WTC11 (cell line): ENCODE results near the gene PGAP3. TPM values are rescaled to one million over a fixed set of nuclear protein-coding genes. Genes with fewer than 3 reads are reported as not detected.

Experiments used
- ATAC-seq: fragments of 200-7000 bp; cut with Tn5 transposase; 2 replicates; pipeline ENCODE4 v1.10.0; 2021; ENCODE audit warnings: mild to moderate bottlenecking, moderate library complexity
- CTCF ChIA-PET: fragments of 300-600 bp; sonication (Branson Sonifier 250); formaldehyde crosslinking; loops from one replicate; lab custom pipeline; 2021; ENCODE audit warnings: antibody characterized with exemption; lab: Charles Lee
- POLR2A ChIA-PET: fragments of 350-600 bp; sonication (Branson Sonifier 250); formaldehyde crosslinking; loops from one replicate; lab custom pipeline; 2021; ENCODE audit warnings: antibody characterized with exemption; lab: Charles Lee
- DNase-seq: peaks from one replicate; pipeline ENCODE4 v3.0.0; 2021; ENCODE audit warnings: low spot score
- H3K27ac Mint-ChIP-seq: 2 replicates; pipeline ENCODE4 v1.8.0; 2021; ENCODE audit warnings: mixed read lengths
- H3K27me3 Mint-ChIP-seq: 2 replicates; pipeline ENCODE4 v1.8.0; 2021; ENCODE audit warnings: low read depth, mild to moderate bottlenecking, moderate library complexity, mixed read lengths
- H3K36me3 Mint-ChIP-seq: 2 replicates; pipeline ENCODE4 v1.8.0; 2021; ENCODE audit warnings: mixed read lengths
- H3K4me1 Mint-ChIP-seq: 2 replicates; pipeline ENCODE4 v1.8.0; 2022; ENCODE audit warnings: mixed read lengths
- H3K4me3 Mint-ChIP-seq: 2 replicates; pipeline ENCODE4 v1.8.0; 2021; ENCODE audit warnings: mild to moderate bottlenecking, moderate library complexity, mixed read lengths
- H3K9me3 Mint-ChIP-seq: 2 replicates; pipeline ENCODE4 v1.8.0; 2021; ENCODE audit warnings: mixed read lengths
- AFF4 ChIP-seq: sonication (generic); formaldehyde crosslinking; IDR thresholded peaks from 2 replicates; pipeline ENCODE4 v1.8.1; 2023; ENCODE audit warnings: mild to moderate bottlenecking, missing genetic modification reagents, borderline replicate concordance
- ATF2 ChIP-seq: sonication (generic); formaldehyde crosslinking; IDR thresholded peaks from 2 replicates; pipeline ENCODE4 v1.8.1; 2022; ENCODE audit warnings: low read depth, missing genetic modification reagents, borderline replicate concordance
- E2F1 ChIP-seq: sonication (generic); formaldehyde crosslinking; IDR thresholded peaks from 2 replicates; pipeline ENCODE4 v1.8.0; 2022; ENCODE audit warnings: mild to moderate bottlenecking, missing genetic modification reagents
- E2F4 ChIP-seq: sonication (generic); formaldehyde crosslinking; IDR thresholded peaks from 2 replicates; pipeline ENCODE4 v1.8.1; 2022; ENCODE audit warnings: low read depth, mild to moderate bottlenecking, moderate library complexity, missing genetic modification reagents, borderline replicate concordance
- E2F5 ChIP-seq: sonication (generic); formaldehyde crosslinking; IDR thresholded peaks from 2 replicates; pipeline ENCODE4 v1.8.1; 2022; ENCODE audit warnings: mild to moderate bottlenecking, moderate library complexity, missing genetic modification reagents
- ESRRA ChIP-seq: sonication (generic); formaldehyde crosslinking; IDR thresholded peaks from 2 replicates; pipeline ENCODE4 v1.8.1; 2022; ENCODE audit warnings: mild to moderate bottlenecking, missing genetic modification reagents, borderline replicate concordance
- FOXJ3 ChIP-seq: sonication (generic); formaldehyde crosslinking; IDR thresholded peaks from 2 replicates; pipeline ENCODE4 v1.9.0; 2021; ENCODE audit warnings: missing genetic modification reagents, mild to moderate bottlenecking, borderline replicate concordance
- FOXP1 ChIP-seq: sonication (generic); formaldehyde crosslinking; IDR thresholded peaks from 2 replicates; pipeline ENCODE4 v1.8.0; 2022; ENCODE audit warnings: missing genetic modification reagents, mild to moderate bottlenecking, moderate library complexity, borderline replicate concordance
- GABPB1 ChIP-seq: sonication (generic); formaldehyde crosslinking; IDR thresholded peaks from 2 replicates; pipeline ENCODE4 v1.8.1; 2023; ENCODE audit warnings: mild to moderate bottlenecking, missing genetic modification reagents
- KAT7 ChIP-seq: sonication (generic); formaldehyde crosslinking; IDR thresholded peaks from 2 replicates; pipeline ENCODE4 v1.8.1; 2023; ENCODE audit warnings: missing genetic modification reagents, mild to moderate bottlenecking, borderline replicate concordance
- MYBL2 ChIP-seq: sonication (generic); formaldehyde crosslinking; IDR thresholded peaks from 2 replicates; pipeline ENCODE4 v1.8.1; 2023; ENCODE audit warnings: mild to moderate bottlenecking, moderate library complexity, missing genetic modification reagents
- NFYB ChIP-seq: sonication (generic); formaldehyde crosslinking; conservative IDR thresholded peaks from 2 replicates; pipeline ENCODE4 v1.8.0; 2022; ENCODE audit warnings: low read depth, missing genetic modification reagents
- NR1H2 ChIP-seq: sonication (generic); formaldehyde crosslinking; IDR thresholded peaks from 2 replicates; pipeline ENCODE4 v1.9.0; 2021; ENCODE audit warnings: mild to moderate bottlenecking, moderate library complexity, missing genetic modification reagents
- PREB ChIP-seq: sonication (generic); formaldehyde crosslinking; IDR thresholded peaks from 2 replicates; pipeline ENCODE4 v1.8.1; 2022; ENCODE audit warnings: mild to moderate bottlenecking, missing genetic modification reagents, moderate library complexity, borderline replicate concordance
- SOX15 ChIP-seq: fragments of 250-450 bp; sonication (Bioruptor Pico); IDR thresholded peaks from 2 replicates; pipeline ENCODE4 v1.9.0; 2021; ENCODE audit warnings: mild to moderate bottlenecking
- STAT6 ChIP-seq: sonication (generic); formaldehyde crosslinking; conservative IDR thresholded peaks from 2 replicates; pipeline ENCODE4 v1.8.1; 2023; ENCODE audit warnings: mild to moderate bottlenecking, low read depth, missing genetic modification reagents, moderate library complexity
- TEAD4 ChIP-seq: sonication (generic); formaldehyde crosslinking; IDR thresholded peaks from 2 replicates; pipeline ENCODE4 v1.8.0; 2022; ENCODE audit warnings: mild to moderate bottlenecking, missing genetic modification reagents
- ZNF121 ChIP-seq: sonication (generic); formaldehyde crosslinking; IDR thresholded peaks from 2 replicates; pipeline ENCODE4 v1.8.0; 2023; ENCODE audit warnings: missing genetic modification reagents
- ZNF138 ChIP-seq: sonication (generic); formaldehyde crosslinking; conservative IDR thresholded peaks from 2 replicates; pipeline ENCODE4 v1.8.1; 2022; ENCODE audit warnings: mild to moderate bottlenecking, moderate library complexity, missing genetic modification reagents
- total RNA-seq: library from RNA; stranded (reverse); gene quantifications from 3 replicates; pipeline ENCODE4 v1.2.3, GENCODE V29; 2021

The PGAP3 gene
- total RNA-seq, 1 experiment from 2014 or later, result 24.9 TPM

- peaks cover 82% of the 10 kb centered on the region for H3K4me1 Mint-ChIP-seq
- no peak overlapping the region for H3K27ac Mint-ChIP-seq
- POLR2A ChIA-PET, result interaction anchor here (1.0 kb wide), 1 partner anchor 16 kb away, joined by 3 read pairs; no protein-coding TSS in a partner anchor
- no peak for ATAC-seq
- H3K36me3 Mint-ChIP-seq, result no peaks in the 10 kb centered on the region
- peaks cover 37% of the 10 kb centered on the region for H3K27me3 Mint-ChIP-seq
- no peak overlapping the region for H3K4me3 Mint-ChIP-seq
- no peak for DNase-seq
- no peaks in the 10 kb centered on the region for H3K9me3 Mint-ChIP-seq
- TF ChIP-seq AFF4 (CRISPR knock-in tag) (no peak), ZNF121 (CRISPR knock-in tag) (no peak), ATF2 (no peak), E2F1 (CRISPR knock-in tag) (no peak), E2F5 (CRISPR knock-in tag) (no peak), FOXJ3 (no peak), E2F4 (no peak), PREB (no peak), FOXP1 (CRISPR knock-in tag) (no peak)
- CTCF ChIA-PET, result interaction anchor here (2.0 to 23.6 kb wide), 6 partner anchors 8 to 79 kb away, joined by 9 to 876 read pairs (median 321); partner anchors contain the start of genes PNMT, PPP1R1B and TCAP
Measured at GRCh38 chr17:39629494-39629880, 58.4 kb downstream of the PGAP3 start.

- no peaks in the 10 kb centered on the region for H3K36me3 Mint-ChIP-seq
- no peak for DNase-seq
- CTCF ChIA-PET, result interaction anchor here (0.5 to 23.6 kb wide), 20 partner anchors 9 to 423 kb away, joined by 3 to 876 read pairs (median 5); partner anchors contain the start of genes CDK12, PGAP3, PNMT and PSMD3
- peak overlapping the region; percentile 9; the same call in 1 of the 2 replicates for H3K4me3 Mint-ChIP-seq
- no peak for TF ChIP-seq TEAD4 (CRISPR knock-in tag)
- no peak for TF ChIP-seq SOX15
- TF ChIP-seq STAT6 (CRISPR knock-in tag), result no peak
- TF ChIP-seq ESRRA (CRISPR knock-in tag), result no peak
- TF ChIP-seq GABPB1, result no peak
- TF ChIP-seq NFYB, result no peak
- no peak for TF ChIP-seq MYBL2 (CRISPR knock-in tag)
- TF ChIP-seq NR1H2 (CRISPR knock-in tag), result no peak
- no peak for TF ChIP-seq ZNF138 (CRISPR knock-in tag)
- TF ChIP-seq KAT7, result no peak
- TF ChIP-seq, all 79 proteins: peak for 0
- Mint-ChIP-seq H3K27me3 (peaks cover 41% of the 10 kb centered on the region), H3K9me3 (no peaks in the 10 kb centered on the region), H3K4me1 (peaks cover 80% of the 10 kb centered on the region), H3K27ac (no peak overlapping the region)
- no peak for ATAC-seq
- POLR2A ChIA-PET, result interaction anchor here (0.5 to 1.4 kb wide), 3 partner anchors 16 to 126 kb away, joined by 3 to 4 read pairs (median 3); no protein-coding TSS in a partner anchor
Measured at GRCh38 chr17:39628655-39629493, 59.0 kb downstream of the PGAP3 start.
